Measurements from ENCODE around the gene HACD2.

HACD2 gene

DNA sequence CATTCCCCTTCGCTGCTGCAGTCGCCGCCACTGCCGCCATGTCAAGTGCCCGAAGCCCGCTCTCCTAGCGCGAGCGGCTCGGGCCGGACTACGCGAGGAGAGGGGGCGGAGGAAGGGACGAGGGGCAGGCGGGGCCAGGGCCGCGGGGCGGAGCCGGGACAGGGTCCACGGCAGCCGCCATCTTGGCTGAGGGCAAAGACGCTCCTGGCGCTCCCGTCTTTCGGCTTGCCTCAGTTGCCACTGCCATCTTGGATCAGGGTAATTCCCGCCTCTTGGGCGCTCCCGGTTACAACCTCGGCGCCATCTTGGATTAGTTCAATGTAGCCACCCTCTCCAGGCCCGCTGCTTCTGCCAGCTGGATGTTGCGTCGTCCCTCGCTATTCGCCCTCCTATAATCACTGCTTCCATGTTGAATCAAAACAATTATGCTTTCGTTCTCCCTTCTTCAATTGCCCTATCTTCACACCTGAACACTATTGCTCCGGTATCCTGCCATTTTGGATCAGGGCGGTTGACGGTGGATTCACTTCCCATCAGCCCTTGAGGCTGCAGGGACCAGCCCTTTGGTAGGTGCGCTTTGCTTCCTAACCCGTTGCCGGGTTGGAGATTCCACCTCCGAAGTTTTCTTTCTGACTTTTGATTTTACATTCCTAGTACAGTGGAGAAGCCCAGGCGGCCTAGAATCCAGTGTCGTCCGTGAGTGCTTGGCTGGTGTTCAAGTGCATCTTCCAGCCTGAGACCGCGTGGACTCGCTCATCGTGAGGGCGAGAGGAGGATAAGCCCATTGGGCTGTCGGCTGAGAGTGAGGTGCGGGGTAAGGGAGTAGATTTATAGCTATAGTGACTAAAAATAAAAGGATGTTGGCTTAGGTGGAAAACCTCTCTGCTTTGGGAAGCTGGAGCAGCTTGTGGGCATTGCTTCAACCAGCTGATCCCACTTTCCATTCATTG lies at the start of gene HACD2 (continued):
- TF ChIP-seq ZNF776 (tag by site-specific recombination; IDR thresholded peaks at IDR 0.05; ENCODE audit: borderline replicate concordance) (no peak), ZNF37A (tag by site-specific recombination; IDR thresholded peaks at IDR 0.05) (no peak), MZF1 (tag by site-specific recombination; IDR thresholded peaks at IDR 0.05; ENCODE audit: borderline replicate concordance) (no peak), ZNF169 (tag by site-specific recombination; IDR thresholded peaks at IDR 0.05) (no peak), ZNF266 (tag by site-specific recombination; IDR thresholded peaks at IDR 0.05; ENCODE audit: low read depth) (no peak), ZIC2 (tag by site-specific recombination; IDR thresholded peaks at IDR 0.05) (no peak), ZNF670 (tag by site-specific recombination; IDR thresholded peaks at IDR 0.05; ENCODE audit: low read depth) (no peak), ZNF544 (tag by site-specific recombination; IDR thresholded peaks at IDR 0.05) (no peak), EGR2 (tag by site-specific recombination; IDR thresholded peaks at IDR 0.05; ENCODE audit: low read depth) (0 out of 2 replicates have a peak, but pooled peaks have one; percentile 36), YY1 (tag by site-specific recombination; IDR thresholded peaks at IDR 0.05) (peak; percentile 100), ZNF416 (tag by site-specific recombination; IDR thresholded peaks at IDR 0.05) (no peak), ZNF571 (tag by site-specific recombination; IDR thresholded peaks at IDR 0.05) (no peak), GLIS1 (tag by site-specific recombination; IDR thresholded peaks at IDR 0.05) (0 out of 2 replicates have a peak, but pooled peaks have one; percentile 45)
- TF ChIP-seq, protein P1, sequence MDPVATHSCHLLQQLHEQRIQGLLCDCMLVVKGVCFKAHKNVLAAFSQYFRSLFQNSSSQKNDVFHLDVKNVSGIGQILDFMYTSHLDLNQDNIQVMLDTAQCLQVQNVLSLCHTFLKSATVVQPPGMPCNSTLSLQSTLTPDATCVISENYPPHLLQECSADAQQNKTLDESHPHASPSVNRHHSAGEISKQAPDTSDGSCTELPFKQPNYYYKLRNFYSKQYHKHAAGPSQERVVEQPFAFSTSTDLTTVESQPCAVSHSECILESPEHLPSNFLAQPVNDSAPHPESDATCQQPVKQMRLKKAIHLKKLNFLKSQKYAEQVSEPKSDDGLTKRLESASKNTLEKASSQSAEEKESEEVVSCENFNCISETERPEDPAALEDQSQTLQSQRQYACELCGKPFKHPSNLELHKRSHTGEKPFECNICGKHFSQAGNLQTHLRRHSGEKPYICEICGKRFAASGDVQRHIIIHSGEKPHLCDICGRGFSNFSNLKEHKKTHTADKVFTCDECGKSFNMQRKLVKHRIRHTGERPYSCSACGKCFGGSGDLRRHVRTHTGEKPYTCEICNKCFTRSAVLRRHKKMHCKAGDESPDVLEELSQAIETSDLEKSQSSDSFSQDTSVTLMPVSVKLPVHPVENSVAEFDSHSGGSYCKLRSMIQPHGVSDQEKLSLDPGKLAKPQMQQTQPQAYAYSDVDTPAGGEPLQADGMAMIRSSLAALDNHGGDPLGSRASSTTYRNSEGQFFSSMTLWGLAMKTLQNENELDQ (tag by site-specific recombination; IDR thresholded peaks at IDR 0.05; ENCODE audit: low read depth) = no peak
- TF ChIP-seq, protein P2, sequence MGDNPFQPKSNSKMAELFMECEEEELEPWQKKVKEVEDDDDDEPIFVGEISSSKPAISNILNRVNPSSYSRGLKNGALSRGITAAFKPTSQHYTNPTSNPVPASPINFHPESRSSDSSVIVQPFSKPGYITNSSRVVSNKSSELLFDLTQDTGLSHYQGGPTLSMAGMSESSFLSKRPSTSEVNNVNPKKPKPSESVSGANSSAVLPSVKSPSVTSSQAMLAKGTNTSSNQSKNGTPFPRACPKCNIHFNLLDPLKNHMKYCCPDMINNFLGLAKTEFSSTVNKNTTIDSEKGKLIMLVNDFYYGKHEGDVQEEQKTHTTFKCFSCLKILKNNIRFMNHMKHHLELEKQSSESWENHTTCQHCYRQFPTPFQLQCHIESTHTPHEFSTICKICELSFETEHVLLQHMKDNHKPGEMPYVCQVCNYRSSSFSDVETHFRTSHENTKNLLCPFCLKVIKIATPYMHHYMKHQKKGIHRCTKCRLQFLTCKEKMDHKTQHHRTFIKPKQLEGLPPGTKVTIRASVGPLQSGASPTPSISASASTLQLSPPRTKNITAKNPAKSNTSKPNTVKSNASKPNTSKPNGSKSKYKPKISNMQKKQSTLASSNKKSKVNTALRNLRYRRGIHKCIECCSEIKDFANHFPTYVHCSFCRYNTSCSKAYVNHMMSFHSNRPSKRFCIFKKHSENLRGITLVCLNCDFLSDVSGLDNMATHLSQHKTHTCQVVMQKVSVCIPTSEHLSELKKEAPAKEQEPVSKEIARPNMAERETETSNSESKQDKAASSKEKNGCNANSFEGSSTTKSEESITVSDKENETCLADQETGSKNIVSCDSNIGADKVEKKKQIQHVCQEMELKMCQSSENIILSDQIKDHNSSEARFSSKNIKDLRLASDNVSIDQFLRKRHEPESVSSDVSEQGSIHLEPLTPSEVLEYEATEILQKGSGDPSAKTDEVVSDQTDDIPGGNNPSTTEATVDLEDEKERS (tag by site-specific recombination; IDR thresholded peaks at IDR 0.05) = peak; percentile 90
- TF ChIP-seq, protein P3, sequence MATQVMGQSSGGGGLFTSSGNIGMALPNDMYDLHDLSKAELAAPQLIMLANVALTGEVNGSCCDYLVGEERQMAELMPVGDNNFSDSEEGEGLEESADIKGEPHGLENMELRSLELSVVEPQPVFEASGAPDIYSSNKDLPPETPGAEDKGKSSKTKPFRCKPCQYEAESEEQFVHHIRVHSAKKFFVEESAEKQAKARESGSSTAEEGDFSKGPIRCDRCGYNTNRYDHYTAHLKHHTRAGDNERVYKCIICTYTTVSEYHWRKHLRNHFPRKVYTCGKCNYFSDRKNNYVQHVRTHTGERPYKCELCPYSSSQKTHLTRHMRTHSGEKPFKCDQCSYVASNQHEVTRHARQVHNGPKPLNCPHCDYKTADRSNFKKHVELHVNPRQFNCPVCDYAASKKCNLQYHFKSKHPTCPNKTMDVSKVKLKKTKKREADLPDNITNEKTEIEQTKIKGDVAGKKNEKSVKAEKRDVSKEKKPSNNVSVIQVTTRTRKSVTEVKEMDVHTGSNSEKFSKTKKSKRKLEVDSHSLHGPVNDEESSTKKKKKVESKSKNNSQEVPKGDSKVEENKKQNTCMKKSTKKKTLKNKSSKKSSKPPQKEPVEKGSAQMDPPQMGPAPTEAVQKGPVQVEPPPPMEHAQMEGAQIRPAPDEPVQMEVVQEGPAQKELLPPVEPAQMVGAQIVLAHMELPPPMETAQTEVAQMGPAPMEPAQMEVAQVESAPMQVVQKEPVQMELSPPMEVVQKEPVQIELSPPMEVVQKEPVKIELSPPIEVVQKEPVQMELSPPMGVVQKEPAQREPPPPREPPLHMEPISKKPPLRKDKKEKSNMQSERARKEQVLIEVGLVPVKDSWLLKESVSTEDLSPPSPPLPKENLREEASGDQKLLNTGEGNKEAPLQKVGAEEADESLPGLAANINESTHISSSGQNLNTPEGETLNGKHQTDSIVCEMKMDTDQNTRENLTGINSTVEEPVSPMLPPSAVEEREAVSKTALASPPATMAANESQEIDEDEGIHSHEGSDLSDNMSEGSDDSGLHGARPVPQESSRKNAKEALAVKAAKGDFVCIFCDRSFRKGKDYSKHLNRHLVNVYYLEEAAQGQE (tag by site-specific recombination; IDR thresholded peaks at IDR 0.05) = no peak
- TF ChIP-seq, protein P4, sequence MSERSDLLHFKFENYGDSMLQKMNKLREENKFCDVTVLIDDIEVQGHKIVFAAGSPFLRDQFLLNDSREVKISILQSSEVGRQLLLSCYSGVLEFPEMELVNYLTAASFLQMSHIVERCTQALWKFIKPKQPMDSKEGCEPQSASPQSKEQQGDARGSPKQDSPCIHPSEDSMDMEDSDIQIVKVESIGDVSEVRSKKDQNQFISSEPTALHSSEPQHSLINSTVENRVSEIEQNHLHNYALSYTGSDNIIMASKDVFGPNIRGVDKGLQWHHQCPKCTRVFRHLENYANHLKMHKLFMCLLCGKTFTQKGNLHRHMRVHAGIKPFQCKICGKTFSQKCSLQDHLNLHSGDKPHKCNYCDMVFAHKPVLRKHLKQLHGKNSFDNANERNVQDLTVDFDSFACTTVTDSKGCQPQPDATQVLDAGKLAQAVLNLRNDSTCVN (tag by site-specific recombination; optimal IDR thresholded peaks at IDR 0.05) = peak; percentile 76
- TF ChIP-seq, protein P5, sequence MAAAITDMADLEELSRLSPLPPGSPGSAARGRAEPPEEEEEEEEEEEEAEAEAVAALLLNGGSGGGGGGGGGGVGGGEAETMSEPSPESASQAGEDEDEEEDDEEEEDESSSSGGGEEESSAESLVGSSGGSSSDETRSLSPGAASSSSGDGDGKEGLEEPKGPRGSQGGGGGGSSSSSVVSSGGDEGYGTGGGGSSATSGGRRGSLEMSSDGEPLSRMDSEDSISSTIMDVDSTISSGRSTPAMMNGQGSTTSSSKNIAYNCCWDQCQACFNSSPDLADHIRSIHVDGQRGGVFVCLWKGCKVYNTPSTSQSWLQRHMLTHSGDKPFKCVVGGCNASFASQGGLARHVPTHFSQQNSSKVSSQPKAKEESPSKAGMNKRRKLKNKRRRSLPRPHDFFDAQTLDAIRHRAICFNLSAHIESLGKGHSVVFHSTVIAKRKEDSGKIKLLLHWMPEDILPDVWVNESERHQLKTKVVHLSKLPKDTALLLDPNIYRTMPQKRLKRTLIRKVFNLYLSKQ (tag by site-specific recombination; IDR thresholded peaks at IDR 0.05; ENCODE audit: borderline replicate concordance) = no peak
- TF ChIP-seq, protein P6, sequence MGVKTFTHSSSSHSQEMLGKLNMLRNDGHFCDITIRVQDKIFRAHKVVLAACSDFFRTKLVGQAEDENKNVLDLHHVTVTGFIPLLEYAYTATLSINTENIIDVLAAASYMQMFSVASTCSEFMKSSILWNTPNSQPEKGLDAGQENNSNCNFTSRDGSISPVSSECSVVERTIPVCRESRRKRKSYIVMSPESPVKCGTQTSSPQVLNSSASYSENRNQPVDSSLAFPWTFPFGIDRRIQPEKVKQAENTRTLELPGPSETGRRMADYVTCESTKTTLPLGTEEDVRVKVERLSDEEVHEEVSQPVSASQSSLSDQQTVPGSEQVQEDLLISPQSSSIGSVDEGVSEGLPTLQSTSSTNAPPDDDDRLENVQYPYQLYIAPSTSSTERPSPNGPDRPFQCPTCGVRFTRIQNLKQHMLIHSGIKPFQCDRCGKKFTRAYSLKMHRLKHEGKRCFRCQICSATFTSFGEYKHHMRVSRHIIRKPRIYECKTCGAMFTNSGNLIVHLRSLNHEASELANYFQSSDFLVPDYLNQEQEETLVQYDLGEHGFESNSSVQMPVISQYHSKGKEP (tag by site-specific recombination; IDR thresholded peaks at IDR 0.05) = no peak
- TF ChIP-seq, protein P7, sequence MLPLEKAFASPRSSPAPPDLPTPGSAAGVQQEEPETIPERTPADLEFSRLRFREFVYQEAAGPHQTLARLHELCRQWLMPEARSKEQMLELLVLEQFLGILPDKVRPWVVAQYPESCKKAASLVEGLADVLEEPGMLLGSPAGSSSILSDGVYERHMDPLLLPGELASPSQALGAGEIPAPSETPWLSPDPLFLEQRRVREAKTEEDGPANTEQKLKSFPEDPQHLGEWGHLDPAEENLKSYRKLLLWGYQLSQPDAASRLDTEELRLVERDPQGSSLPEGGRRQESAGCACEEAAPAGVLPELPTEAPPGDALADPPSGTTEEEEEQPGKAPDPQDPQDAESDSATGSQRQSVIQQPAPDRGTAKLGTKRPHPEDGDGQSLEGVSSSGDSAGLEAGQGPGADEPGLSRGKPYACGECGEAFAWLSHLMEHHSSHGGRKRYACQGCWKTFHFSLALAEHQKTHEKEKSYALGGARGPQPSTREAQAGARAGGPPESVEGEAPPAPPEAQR (tag by site-specific recombination; IDR thresholded peaks at IDR 0.05) = no peak
- TF ChIP-seq, protein P8, sequence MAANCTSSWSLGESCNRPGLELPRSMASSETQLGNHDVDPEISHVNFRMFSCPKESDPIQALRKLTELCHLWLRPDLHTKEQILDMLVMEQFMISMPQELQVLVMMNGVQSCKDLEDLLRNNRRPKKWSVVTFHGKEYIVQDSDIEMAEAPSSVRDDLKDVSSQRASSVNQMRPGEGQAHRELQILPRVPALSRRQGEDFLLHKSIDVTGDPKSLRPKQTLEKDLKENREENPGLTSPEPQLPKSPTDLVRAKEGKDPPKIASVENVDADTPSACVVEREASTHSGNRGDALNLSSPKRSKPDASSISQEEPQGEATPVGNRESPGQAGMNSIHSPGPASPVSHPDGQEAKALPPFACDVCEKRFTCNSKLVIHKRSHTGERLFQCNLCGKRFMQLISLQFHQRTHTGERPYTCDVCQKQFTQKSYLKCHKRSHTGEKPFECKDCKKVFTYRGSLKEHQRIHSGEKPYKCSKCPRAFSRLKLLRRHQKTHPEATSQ (tag by site-specific recombination; IDR thresholded peaks at IDR 0.05) = no peak

All from HEK293 (cell line).